Thyroid gland (tissue), 4 donors: ENCODE results near the gene SUPT3H. TPM values are rescaled to one million over a fixed set of nuclear protein-coding genes. Genes with fewer than 3 reads are reported as not detected.
"Not testable (repeated sequence)": the region's sequence is repeated elsewhere in the genome, so short reads cannot be mapped to it uniquely, and the experiment has no call there.

ENCODE experiments used
- DNase-seq, 2 donors: peaks; one replicate each; pipeline ENCODE4 v3.0.0-alpha.2; 2019
- H3K27ac ChIP-seq, 3 donors: fragments of 200-600 bp; sonication (generic); 1 replicate in 2 of 3; 2 replicates in 1 of 3; pipeline ENCODE4 v1.5.1; 2016 to 2019; ENCODE audit warnings: mild to moderate bottlenecking in 1 of 3, moderate library complexity in 1 of 3
- H3K27me3 ChIP-seq: fragments of 200-600 bp; sonication (generic); one replicate; pipeline ENCODE4 v1.5.1; 2019
- H3K36me3 ChIP-seq, 2 donors: fragments of 200-600 bp; sonication (generic); one replicate each; pipeline ENCODE4 v1.5.1; 2016 to 2019
- H3K4me1 ChIP-seq, 2 donors: fragments of 200-600 bp; sonication (generic); one replicate each; pipeline ENCODE4 v1.5.1; 2017 to 2019
- H3K4me3 ChIP-seq, 3 donors: fragments of 200-600 bp; sonication (generic); replicated peaks in 1 of 3; 1 replicate in 2 of 3; 2 replicates in 1 of 3; pipeline ENCODE4 v1.5.1; 2016; ENCODE audit warnings: mild to moderate bottlenecking in 1 of 3
- H3K9me3 ChIP-seq: fragments of 200-600 bp; sonication (generic); one replicate; pipeline ENCODE4 v1.5.1; 2017
- POLR2A ChIP-seq, 2 donors: fragments of 450-650 bp; IDR thresholded peaks; one replicate each; pipeline ENCODE4 v1.6.1; 2017; ENCODE audit warnings: antibody characterized with exemption in 2 of 2, mild to moderate bottlenecking in 2 of 2, moderate library complexity in 1 of 2
- WGBS, 2 donors: methylation state at CpG; one replicate each; pipeline ENCODE4 v1.1.5; 2017; 5-methylcytosine and 5-hydroxymethylcytosine counted together
- intact Hi-C: fragments of 100-400 bp; cut with DNase I; formaldehyde crosslinking; loops from one replicate; pipeline ENCODE4 v1.15.1; 2023
- total RNA-seq, 4 donors: library from RNA; depleted of rRNA; stranded (reverse); fragments of >200 nt; gene quantifications; one replicate each; pipeline ENCODE4 v1.2.3, GENCODE V29; 2016
- TF ChIP-seq, protein P1 (sequence below), 6 experiments: fragments of 200-600 bp in 3 of 6; fragments of 450-650 bp in 3 of 6; sonication (generic) in 3 of 6; IDR thresholded peaks; one replicate each; pipeline ENCODE4 v1.5.1; 2016 to 2019; ENCODE audit warnings: antibody characterized with exemption in 6 of 6, mild to moderate bottlenecking in 2 of 6, inconsistent platforms in 1 of 6, moderate library complexity in 1 of 6

The SUPT3H gene
- total RNA-seq, 4 donors from 2014 or later = 9.8 to 21.6 (median 11.1) TPM

DNA sequence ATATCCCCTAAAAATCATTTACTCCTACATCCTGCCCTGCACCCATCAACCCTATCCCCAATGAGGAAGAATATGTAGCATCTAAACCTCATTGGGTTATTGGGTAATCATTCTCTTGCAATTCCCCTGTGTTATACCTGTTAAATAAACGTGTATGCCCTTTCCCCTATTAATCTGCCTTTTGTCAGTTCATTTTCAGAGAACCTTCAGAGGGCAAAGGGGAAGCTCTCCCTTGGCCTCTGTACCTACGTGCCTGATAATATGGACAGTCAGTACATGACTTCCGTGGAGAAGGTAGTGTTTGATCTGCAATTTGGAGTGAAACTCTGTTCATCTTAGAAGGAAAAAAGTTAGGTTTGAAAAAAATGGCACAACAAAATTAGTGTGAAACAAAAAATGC, 223.1 kb downstream of the SUPT3H start:
- intact Hi-C loops = no loop called here
- WGBS, 2 donors = 91 to 93% methylated on average over 3 of the region's 3 CpGs
- DNase-seq = no peak
- Histone ChIP-seq H3K36me3 (no peaks in the 10 kb centered on the region), H3K4me1 (no peaks in the 10 kb centered on the region), H3K27ac (no peak overlapping the region), H3K4me3 (no peak overlapping the region), H3K9me3 (no peaks in the 10 kb centered on the region), H3K27me3 (no peaks in the 10 kb centered on the region)
- TF ChIP-seq, protein P1, sequence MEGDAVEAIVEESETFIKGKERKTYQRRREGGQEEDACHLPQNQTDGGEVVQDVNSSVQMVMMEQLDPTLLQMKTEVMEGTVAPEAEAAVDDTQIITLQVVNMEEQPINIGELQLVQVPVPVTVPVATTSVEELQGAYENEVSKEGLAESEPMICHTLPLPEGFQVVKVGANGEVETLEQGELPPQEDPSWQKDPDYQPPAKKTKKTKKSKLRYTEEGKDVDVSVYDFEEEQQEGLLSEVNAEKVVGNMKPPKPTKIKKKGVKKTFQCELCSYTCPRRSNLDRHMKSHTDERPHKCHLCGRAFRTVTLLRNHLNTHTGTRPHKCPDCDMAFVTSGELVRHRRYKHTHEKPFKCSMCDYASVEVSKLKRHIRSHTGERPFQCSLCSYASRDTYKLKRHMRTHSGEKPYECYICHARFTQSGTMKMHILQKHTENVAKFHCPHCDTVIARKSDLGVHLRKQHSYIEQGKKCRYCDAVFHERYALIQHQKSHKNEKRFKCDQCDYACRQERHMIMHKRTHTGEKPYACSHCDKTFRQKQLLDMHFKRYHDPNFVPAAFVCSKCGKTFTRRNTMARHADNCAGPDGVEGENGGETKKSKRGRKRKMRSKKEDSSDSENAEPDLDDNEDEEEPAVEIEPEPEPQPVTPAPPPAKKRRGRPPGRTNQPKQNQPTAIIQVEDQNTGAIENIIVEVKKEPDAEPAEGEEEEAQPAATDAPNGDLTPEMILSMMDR (IDR thresholded peaks at IDR 0.05) = no peak
- TF ChIP-seq POLR2A (IDR thresholded peaks at IDR 0.05) = no peak

DNA sequence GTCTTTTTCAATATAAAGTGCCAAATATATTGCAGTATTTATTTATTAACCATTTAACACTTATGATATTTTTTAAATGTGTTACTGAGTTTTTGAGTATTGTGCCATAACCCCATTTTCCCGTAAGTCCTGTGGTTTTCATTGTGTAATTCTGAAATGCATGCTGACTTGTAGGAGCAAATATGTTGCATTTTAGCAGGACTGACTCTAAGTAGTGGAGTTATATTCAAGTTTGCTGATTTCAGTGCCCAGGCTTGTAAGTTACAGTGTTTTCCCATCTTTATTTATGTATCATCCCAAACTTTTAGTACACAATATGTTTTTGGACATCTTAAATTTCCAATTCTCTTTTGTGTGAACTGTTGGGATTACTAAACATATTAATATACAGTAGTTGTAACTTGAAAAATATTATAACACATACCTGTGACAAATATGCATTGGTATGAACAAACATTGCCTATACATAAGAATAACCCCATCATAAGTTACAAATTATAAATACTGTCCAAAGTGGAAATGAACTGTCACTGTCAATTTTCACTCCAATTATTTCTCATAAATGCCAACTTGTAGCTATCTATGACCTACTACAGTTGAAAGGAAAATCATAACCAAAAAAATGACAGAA, 228.9 kb downstream of the SUPT3H start:
- no peaks in the 10 kb centered on the region for H3K36me3 ChIP-seq
- no peaks in the 10 kb centered on the region for H3K27me3 ChIP-seq
- DNase-seq = no peak
- H3K4me1 ChIP-seq = no peaks in the 10 kb centered on the region
- intact Hi-C loops = no loop called here
- H3K9me3 ChIP-seq = no peaks in the 10 kb centered on the region
- TF ChIP-seq, protein P1 (IDR thresholded peaks at IDR 0.05) = no peak
- TF ChIP-seq POLR2A (IDR thresholded peaks at IDR 0.05) = no peak
- no peak overlapping the region for H3K27ac ChIP-seq
- H3K4me3 ChIP-seq = no peak overlapping the region
- WGBS, 2 donors = 38 to 98% methylated on average over 1 of the region's 1 CpG

DNA sequence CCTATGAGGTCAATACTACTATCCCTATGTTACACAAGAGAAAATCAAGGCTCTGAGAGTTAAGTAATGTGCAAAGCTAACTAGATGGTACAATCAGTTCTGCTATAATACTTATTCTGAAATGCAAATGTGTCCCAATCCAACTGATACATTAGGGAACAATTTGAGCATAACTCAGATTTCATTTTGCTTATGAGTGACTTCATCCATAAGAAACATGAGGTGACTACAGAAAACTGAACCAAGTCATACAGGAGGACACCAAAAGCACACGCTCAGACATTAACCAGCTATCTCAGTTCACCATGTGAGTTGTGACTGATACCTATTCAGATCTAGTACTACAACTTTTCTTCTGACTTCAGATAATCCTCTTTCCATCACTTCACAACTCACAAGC, 229.5 kb downstream of the SUPT3H start:
- intact Hi-C loops = no loop called here
- H3K27me3 ChIP-seq = no peaks in the 10 kb centered on the region
- TF ChIP-seq, protein P1 (IDR thresholded peaks at IDR 0.05) = no peak
- TF ChIP-seq POLR2A (IDR thresholded peaks at IDR 0.05) = no peak

GRCh38 chr6:45145658-45146057, 232.1 kb downstream of the SUPT3H start:
- H3K4me1 ChIP-seq, H3K9me3 ChIP-seq, H3K36me3 ChIP-seq, H3K4me3 ChIP-seq, DNase-seq, H3K27ac ChIP-seq, H3K27me3 ChIP-seq, intact Hi-C loops: not testable (repeated sequence)
- WGBS, 2 donors = 92 to 97% methylated on average over 3 of the region's 3 CpGs

More for the DNA sequence above, 229.5 kb downstream of the SUPT3H start:
- no peak for DNase-seq
- Histone ChIP-seq H3K4me3 (no peak overlapping the region), H3K36me3 (no peaks in the 10 kb centered on the region), H3K27ac (no peak overlapping the region), H3K4me1 (no peaks in the 10 kb centered on the region), H3K9me3 (no peaks in the 10 kb centered on the region)
- WGBS, 2 donors = 92 to 100% methylated on average over 1 of the region's 1 CpG

- Histone ChIP-seq H3K27ac (no peak overlapping the region), H3K27me3 (no peaks in the 10 kb centered on the region), H3K4me3 (no peak overlapping the region), H3K9me3 (no peaks in the 10 kb centered on the region), H3K4me1 (no peaks in the 10 kb centered on the region), H3K36me3 (no peaks in the 10 kb centered on the region)
- no peak for DNase-seq
- intact Hi-C loops = no loop called here
- no peak for TF ChIP-seq POLR2A (IDR thresholded peaks at IDR 0.05)
- TF ChIP-seq, protein P1 (IDR thresholded peaks at IDR 0.05) = no peak
These were observed 239.0 kb downstream of the SUPT3H start for GRCh38 chr6:45138765-45139164.

DNA sequence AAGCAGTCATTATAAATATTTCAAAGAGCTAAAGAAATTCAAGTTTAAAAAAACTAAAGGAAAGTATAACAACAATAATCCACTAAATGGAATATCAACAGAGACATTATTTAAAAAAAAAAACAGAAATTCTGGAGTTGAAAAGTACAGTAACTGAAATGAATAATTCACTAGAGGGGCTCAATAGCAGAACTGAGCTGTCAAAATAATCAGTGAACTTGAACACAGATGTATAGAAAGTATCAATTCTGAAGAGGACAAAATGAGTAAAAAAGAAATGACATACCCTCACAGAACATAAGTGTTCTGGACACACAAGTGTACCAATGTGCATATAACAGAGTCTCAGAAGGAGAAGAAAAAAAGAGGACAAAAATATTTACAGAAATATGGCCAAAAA, 241.2 kb downstream of the SUPT3H start:
- Histone ChIP-seq H3K4me3 (no peak overlapping the region), H3K4me1 (no peaks in the 10 kb centered on the region), H3K27ac (no peak overlapping the region), H3K27me3 (no peaks in the 10 kb centered on the region), H3K9me3 (no peaks in the 10 kb centered on the region), H3K36me3 (no peaks in the 10 kb centered on the region)
- intact Hi-C loops = no loop called here
- DNase-seq = no peak
- TF ChIP-seq, protein P1 (IDR thresholded peaks at IDR 0.05) = no peak
- TF ChIP-seq POLR2A (IDR thresholded peaks at IDR 0.05) = no peak
